Duodenal mucosa (tissue), 2 donors: ENCODE results near the gene NABP1.

ENCODE experiments used
- H3K27ac ChIP-seq: one replicate; pipeline ENCODE4 v1.7.0; 2013; ENCODE audit warnings: low read depth, low read length
- H3K27me3 ChIP-seq, 2 donors: one replicate each; pipeline ENCODE4 v1.7.0; 2013; ENCODE audit warnings: low read length in 2 of 2, control low read depth in 1 of 2; ENCODE audit not compliant: insufficient read depth in 2 of 2, control insufficient read depth in 1 of 2
- H3K36me3 ChIP-seq, 2 donors: one replicate each; pipeline ENCODE4 v1.7.0; 2013; ENCODE audit warnings: low read length in 2 of 2, control low read depth in 1 of 2; ENCODE audit not compliant: insufficient read depth in 2 of 2, control insufficient read depth in 1 of 2
- H3K4me1 ChIP-seq, 2 donors: one replicate each; pipeline ENCODE4 v1.7.0; 2013; ENCODE audit warnings: low read length in 2 of 2, control low read depth in 1 of 2; ENCODE audit not compliant: insufficient read depth in 2 of 2, control insufficient read depth in 1 of 2
- H3K4me3 ChIP-seq, 2 donors: one replicate each; pipeline ENCODE4 v1.7.0; 2013; ENCODE audit warnings: low read length in 2 of 2, low read depth in 1 of 2
- H3K9ac ChIP-seq, 2 donors: one replicate each; pipeline ENCODE4 v1.7.0; 2013; ENCODE audit warnings: low read length in 2 of 2, low read depth in 1 of 2
- H3K9me3 ChIP-seq, 2 donors: one replicate each; pipeline ENCODE4 v1.7.0; 2013; ENCODE audit warnings: low read length in 2 of 2, control low read depth in 1 of 2; ENCODE audit not compliant: control insufficient read depth in 1 of 2

The NABP1 gene

GRCh38 chr2:191646163-191646902, 31.6 kb upstream of the NABP1 start:
- H3K4me3 ChIP-seq = no peak overlapping the region
- no peaks in the 10 kb centered on the region for H3K27me3 ChIP-seq
- H3K9me3 ChIP-seq = no peaks in the 10 kb centered on the region
- H3K27ac ChIP-seq = no peak overlapping the region
- H3K9ac ChIP-seq = no peak overlapping the region
- peaks cover 17 to 19% of the 10 kb centered on the region in 2 donors for H3K4me1 ChIP-seq
- no peaks in the 10 kb centered on the region for H3K36me3 ChIP-seq

DNA sequence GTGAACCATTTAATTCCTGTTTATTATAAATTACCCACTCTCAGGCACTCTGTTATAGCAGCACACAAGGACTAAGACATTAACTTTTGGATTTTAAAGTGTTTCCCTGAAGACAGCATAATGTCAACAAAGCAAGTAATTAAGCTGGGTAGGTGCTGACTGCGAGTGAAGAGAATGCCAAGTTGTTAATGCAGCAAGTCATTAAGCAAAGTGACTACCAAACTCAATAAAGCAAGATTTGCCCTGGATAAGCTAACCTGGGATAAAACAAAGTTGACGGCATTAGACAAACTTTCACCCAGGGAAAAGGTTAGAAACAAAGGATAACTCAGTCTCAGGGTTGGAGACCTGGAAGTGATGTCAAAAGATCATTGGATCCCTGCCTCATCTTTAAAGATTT, 28.4 kb upstream of the NABP1 start:
- H3K27ac ChIP-seq = no peak overlapping the region
- H3K36me3 ChIP-seq = no peaks in the 10 kb centered on the region
- H3K4me1 ChIP-seq = no peaks in the 10 kb centered on the region
- H3K27me3 ChIP-seq = no peaks in the 10 kb centered on the region
- H3K9me3 ChIP-seq = no peaks in the 10 kb centered on the region
- H3K9ac ChIP-seq = no peak overlapping the region
- no peak overlapping the region for H3K4me3 ChIP-seq

DNA sequence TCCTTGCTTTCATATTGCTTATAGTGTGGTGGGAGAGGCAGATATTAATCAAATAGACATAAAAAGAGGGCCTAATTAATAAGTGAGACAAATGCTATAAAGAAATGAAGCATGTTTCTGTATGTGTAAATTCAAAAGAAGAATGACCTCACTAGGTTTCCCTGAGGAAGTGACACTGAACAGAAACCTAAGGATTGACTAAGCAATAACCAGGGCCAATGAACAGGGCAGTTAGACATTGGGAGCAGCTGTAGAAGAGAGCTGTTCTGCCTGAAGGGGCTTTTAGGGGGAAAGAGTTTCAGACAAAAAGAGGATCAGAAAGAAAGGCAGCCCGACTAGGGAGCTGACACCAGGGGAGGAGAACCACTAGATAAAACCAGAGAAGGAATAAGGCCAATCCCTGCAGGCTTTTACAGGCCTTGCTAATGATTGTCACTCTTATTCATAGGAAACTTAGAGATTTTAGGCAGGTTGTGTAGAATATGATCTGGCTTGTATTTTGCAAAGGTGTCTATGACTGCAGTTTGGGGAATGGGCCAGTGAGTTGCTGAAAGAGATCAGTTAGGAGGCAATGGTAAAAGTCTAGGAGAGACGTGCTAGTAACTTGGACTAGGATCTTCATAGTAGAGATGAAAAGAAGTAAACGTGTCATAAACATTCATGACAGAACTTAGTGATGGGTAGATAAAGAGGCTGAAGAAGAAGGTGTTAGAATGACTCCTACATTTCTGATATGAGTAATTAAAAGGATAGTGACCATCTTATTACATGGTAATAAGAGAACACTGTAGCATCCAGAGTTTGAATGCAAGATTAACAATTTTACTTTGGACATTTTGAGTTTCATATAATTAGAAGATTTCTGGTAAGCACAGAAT, 26.8 kb upstream of the NABP1 start:
- H3K4me1 ChIP-seq = no peaks in the 10 kb centered on the region
- H3K9ac ChIP-seq = no peak overlapping the region
- H3K4me3 ChIP-seq = no peak overlapping the region
- H3K27me3 ChIP-seq = no peaks in the 10 kb centered on the region
- no peak overlapping the region for H3K27ac ChIP-seq
- no peaks in the 10 kb centered on the region for H3K9me3 ChIP-seq
- no peaks in the 10 kb centered on the region for H3K36me3 ChIP-seq

DNA sequence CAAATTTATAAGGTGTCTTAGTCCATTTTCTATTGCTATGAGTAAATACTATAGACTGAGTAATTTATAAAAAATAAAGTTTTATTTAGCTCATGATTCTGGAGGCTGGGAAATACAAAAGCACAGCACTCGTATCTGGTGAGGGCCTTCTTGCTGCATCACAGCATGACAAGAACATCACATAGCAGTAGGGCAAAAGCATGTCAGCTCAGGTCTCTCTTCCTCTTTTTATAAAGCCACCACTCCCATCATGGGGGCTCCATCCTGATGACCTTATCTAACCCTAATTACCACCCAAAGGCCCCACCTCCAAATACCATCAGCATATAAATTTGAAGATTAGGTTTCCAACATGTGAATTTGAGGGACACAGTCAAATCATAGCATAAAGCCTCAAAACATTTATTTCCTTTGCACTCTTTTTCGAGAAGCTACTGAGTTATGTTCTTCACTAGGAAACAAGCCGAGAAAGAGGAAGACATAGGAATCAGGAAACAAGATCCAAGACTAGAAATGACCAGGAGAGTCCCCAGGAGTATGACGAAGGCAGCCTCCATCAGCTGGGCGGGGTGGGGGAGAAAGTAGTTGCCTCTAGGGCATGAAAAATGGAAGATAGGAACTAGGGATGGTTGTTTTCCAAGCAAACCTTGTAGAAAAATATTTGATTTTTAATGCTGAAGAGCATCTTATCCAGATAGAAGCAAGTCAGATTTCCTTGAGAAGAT, 24.1 kb upstream of the NABP1 start:
- H3K9me3 ChIP-seq = no peaks in the 10 kb centered on the region
- no peak overlapping the region for H3K27ac ChIP-seq
- no peaks in the 10 kb centered on the region for H3K36me3 ChIP-seq
- H3K4me1 ChIP-seq = no peaks in the 10 kb centered on the region
- H3K27me3 ChIP-seq = no peaks in the 10 kb centered on the region
- H3K9ac ChIP-seq = no peak overlapping the region
- H3K4me3 ChIP-seq = no peak overlapping the region

DNA sequence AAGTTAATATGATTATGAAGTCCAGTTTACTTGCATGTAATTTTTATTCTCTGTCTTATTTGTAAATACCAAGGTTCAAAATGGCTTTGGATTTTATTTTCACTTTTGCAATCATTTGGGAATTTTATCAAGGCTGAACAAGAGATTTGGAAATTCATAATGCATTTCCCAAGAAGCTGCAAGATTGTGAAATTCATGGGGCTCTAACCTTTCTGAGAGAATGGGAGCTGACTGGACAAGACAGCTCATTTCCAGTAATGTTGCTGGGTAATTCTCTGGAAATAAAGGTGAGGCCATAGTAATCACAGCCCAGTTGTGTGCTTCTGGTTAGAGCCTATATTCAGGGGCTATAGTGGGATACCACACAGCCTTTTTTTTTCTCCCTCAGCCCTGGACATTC, 21.5 kb upstream of the NABP1 start:
- Histone ChIP-seq H3K36me3 (no peaks in the 10 kb centered on the region), H3K27me3 (no peaks in the 10 kb centered on the region), H3K9ac (no peak overlapping the region), H3K4me1 (no peaks in the 10 kb centered on the region), H3K27ac (no peak overlapping the region), H3K4me3 (no peak overlapping the region), H3K9me3 (no peaks in the 10 kb centered on the region)

GRCh38 chr2:191656792-191657191, 21.1 kb upstream of the NABP1 start:
- Histone ChIP-seq H3K4me1 (no peaks in the 10 kb centered on the region), H3K27ac (no peak overlapping the region), H3K4me3 (no peak overlapping the region), H3K36me3 (no peaks in the 10 kb centered on the region), H3K9me3 (no peaks in the 10 kb centered on the region), H3K9ac (no peak overlapping the region), H3K27me3 (no peaks in the 10 kb centered on the region)

- Histone ChIP-seq H3K27me3 (no peaks in the 10 kb centered on the region), H3K27ac (no peak overlapping the region), H3K36me3 (no peaks in the 10 kb centered on the region), H3K9me3 (no peaks in the 10 kb centered on the region), H3K4me3 (no peak overlapping the region), H3K9ac (no peak overlapping the region), H3K4me1 (no peaks in the 10 kb centered on the region)
These were observed 20.0 kb upstream of the NABP1 start for GRCh38 chr2:191657977-191658376.

- Histone ChIP-seq H3K9me3 (no peaks in the 10 kb centered on the region), H3K36me3 (no peaks in the 10 kb centered on the region), H3K4me1 (no peaks in the 10 kb centered on the region), H3K4me3 (no peak overlapping the region), H3K27me3 (no peaks in the 10 kb centered on the region), H3K27ac (no peak overlapping the region), H3K9ac (no peak overlapping the region)
These were observed 18.7 kb upstream of the NABP1 start for GRCh38 chr2:191659198-191659597.

- H3K36me3 ChIP-seq = no peaks in the 10 kb centered on the region
- no peak overlapping the region for H3K4me3 ChIP-seq
- H3K9ac ChIP-seq = no peak overlapping the region
- no peaks in the 10 kb centered on the region for H3K27me3 ChIP-seq
- no peaks in the 10 kb centered on the region for H3K9me3 ChIP-seq
- no peaks in the 10 kb centered on the region for H3K4me1 ChIP-seq
- H3K27ac ChIP-seq = no peak overlapping the region
These were observed 17.4 kb upstream of the NABP1 start for GRCh38 chr2:191660575-191660974.
